Measurements from ENCODE around the gene ZRANB3.
"Not testable (repeated sequence)": the region's sequence is repeated elsewhere in the genome, so short reads cannot be mapped to it uniquely, and the experiment has no call there.

Gene ZRANB3

DNA sequence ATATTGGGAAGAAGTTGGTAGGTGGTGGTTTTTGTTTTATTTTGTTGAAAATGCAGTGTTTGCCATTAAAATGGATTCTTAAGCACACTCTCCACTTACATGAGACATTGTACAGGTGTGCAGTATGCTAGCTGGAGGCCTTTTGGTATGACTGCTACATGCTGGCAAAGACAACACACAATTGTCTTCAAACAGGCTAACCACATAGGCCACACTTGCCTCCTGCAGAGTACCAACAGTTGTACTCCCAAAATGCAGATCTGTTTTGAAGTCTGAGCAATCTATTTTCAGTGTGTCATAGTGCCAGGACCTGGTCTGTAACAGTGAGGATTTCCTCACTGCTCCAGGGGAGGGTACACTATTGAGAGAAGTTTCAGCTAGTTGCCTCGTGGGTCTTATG is 213.6 kb downstream of the ZRANB3 start:
- no peak overlapping the region for H3K4me3 ChIP-seq (ENCODE audit: low read depth, low read length)
- TF ChIP-seq, protein P1, sequence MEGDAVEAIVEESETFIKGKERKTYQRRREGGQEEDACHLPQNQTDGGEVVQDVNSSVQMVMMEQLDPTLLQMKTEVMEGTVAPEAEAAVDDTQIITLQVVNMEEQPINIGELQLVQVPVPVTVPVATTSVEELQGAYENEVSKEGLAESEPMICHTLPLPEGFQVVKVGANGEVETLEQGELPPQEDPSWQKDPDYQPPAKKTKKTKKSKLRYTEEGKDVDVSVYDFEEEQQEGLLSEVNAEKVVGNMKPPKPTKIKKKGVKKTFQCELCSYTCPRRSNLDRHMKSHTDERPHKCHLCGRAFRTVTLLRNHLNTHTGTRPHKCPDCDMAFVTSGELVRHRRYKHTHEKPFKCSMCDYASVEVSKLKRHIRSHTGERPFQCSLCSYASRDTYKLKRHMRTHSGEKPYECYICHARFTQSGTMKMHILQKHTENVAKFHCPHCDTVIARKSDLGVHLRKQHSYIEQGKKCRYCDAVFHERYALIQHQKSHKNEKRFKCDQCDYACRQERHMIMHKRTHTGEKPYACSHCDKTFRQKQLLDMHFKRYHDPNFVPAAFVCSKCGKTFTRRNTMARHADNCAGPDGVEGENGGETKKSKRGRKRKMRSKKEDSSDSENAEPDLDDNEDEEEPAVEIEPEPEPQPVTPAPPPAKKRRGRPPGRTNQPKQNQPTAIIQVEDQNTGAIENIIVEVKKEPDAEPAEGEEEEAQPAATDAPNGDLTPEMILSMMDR (IDR thresholded peaks at IDR 0.05; ENCODE audit: control insufficient read depth, extremely low read depth, insufficient read depth) = no peak
- no peak for DNase-seq (ENCODE audit: low read depth)

DNA sequence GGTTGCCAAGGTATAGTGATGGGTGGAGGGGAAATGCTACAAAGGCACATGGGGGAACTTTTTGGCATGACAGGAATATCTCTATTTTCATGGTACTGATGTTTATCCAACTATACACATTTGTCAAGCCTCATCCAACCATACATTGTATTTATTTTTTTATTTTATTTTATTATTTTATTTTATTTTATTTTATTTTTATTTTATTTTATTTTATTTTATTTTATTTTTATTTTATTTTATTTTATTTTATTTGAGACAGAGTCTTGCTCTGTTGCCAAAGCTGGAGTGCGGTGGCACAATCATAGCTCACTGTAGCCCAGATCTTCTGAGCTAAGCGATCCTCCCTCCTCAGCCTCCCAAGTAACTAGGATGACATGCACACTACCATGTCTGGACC is 219.1 kb downstream of the ZRANB3 start:
- no peak for DNase-seq (ENCODE audit: low read depth)
- TF ChIP-seq, protein P1 (IDR thresholded peaks at IDR 0.05; ENCODE audit: control insufficient read depth, extremely low read depth, insufficient read depth) = no peak
- H3K4me3 ChIP-seq (ENCODE audit: low read depth, low read length) = no peak overlapping the region

DNA sequence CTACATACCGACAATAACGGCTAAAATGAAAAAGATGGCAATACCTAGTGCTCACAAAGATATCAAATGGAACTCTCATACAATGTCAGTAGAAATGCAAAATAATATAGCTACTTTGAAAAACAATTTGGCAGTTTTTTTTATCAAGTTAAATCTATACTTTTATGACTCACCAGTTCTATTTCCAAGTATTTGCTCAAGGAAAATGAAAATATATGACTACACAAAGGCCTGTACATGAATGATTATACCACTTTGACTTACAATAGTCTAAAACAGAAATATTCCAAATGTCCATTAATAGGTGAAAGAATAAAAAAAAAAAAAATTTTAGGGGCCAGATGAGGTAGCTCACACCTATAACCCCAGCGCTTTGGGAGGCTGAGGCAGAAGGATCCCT is 219.8 kb downstream of the ZRANB3 start:
- TF ChIP-seq, protein P1 (IDR thresholded peaks at IDR 0.05; ENCODE audit: control insufficient read depth, extremely low read depth, insufficient read depth) = no peak
- no peak for DNase-seq (ENCODE audit: low read depth)
- H3K4me3 ChIP-seq (ENCODE audit: low read depth, low read length) = no peak overlapping the region

DNA sequence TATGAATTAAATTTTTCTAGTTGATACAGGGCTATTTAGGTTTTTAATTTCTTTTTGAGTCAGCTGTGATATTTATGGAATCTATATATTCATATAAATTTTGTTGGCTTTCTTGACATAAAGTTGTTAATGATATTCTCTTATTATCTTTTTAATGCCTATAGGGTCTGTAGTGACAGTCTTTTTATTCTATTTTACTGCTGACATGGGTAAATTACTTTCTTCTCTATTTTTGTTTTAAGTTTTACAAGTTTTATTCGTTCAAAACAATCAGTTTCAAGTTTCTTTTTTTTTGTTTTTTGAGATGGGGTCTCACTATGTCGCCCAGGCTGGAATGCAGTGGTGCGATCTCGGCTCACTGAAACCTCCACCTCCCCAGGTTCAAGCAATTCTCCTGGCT is 226.3 kb downstream of the ZRANB3 start:
- H3K4me3 ChIP-seq (ENCODE audit: low read depth, low read length) = no peak overlapping the region
- TF ChIP-seq, protein P1 (IDR thresholded peaks at IDR 0.05; ENCODE audit: control insufficient read depth, extremely low read depth, insufficient read depth) = no peak
- no peak for DNase-seq (ENCODE audit: low read depth)

DNA sequence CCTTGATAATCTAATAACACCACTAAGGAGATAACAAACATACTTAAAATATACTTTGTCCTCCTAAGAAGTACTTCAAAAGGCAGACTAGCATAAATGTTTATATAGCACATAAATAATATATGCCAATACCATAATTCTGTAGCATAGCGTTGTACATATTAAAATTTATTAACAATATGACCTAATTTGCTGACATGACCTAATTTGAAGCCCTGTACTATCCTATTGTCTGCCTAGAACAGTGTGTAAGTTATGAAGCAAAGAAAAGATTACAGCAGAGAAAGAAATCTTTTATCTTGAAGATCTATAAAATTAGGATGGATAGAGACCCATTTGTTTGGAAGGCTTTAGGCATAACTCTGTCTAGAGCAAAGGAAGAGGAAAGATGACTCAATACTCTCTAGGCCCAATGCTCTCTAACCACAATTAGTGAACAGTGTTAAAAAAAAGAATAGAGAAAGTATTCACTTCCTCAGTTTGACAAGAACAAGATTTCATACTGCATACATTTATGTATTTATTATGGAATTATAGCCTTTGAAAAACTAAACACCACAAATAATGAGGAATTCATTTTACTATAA is 231.3 kb downstream of the ZRANB3 start:
- DNase-seq (ENCODE audit: low read depth) = no peak
- TF ChIP-seq, protein P1 (IDR thresholded peaks at IDR 0.05; ENCODE audit: control insufficient read depth, extremely low read depth, insufficient read depth) = no peak
- H3K4me3 ChIP-seq (ENCODE audit: low read depth, low read length) = no peak overlapping the region

DNA sequence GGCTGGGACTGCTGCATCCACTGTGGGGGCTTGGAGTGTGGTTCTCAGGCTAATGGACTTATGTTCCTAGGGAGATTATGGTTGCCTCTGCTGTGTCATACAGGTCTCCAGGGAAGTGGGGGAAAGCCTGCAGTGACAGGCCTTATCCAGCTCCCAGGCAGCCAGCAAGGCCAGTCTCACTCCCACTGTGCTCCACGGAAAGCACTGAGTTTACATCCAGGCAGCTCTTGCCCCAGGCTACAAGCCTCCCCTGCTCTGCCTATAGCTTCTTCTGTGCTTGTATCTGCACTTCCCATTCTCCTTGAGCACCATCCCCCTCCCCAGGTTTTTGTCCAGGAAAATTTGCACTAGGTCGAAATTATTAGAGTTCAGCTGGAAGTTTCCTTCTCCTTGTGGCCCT is 231.9 kb downstream of the ZRANB3 start:
- no peak for DNase-seq (ENCODE audit: low read depth)
- no peak overlapping the region for H3K4me3 ChIP-seq (ENCODE audit: low read depth, low read length)
- TF ChIP-seq, protein P1 (IDR thresholded peaks at IDR 0.05; ENCODE audit: control insufficient read depth, extremely low read depth, insufficient read depth) = no peak

DNA sequence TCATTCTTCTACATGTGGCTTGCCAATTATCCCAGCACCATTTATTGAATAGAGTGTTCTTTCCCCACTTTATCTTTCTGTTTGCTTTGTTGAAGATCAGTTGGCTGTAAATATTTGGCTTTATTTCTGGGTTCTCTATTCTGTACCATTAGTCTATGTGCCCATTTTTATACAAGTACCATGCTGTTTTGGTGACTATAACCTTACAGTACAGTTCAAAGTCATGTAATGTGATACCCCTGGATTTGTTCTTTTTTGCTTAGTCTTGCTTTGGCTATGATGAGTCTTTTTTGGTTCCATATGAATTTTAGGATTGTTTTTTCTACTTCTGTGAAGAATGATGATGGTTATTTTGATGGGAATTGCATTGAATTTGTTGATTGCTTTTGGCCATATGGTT is 243.9 kb downstream of the ZRANB3 start:
- not testable (repeated sequence) for DNase-seq (ENCODE audit: low read depth); H3K4me3 ChIP-seq (ENCODE audit: low read depth, low read length)
